Glomerular visceral epithelial cell (primary cell): ENCODE data around the gene SUGCT.

Source experiments
- DNase-seq: peaks from one replicate; pipeline ENCODE4 v3.0.0-alpha.2; 2016; ENCODE audit errors: extremely low spot score

Gene SUGCT

GRCh38 chr7:40721342-40721949 lies 586.6 kb downstream of the SUGCT start:
- DNase-seq, result no peak

- no peak for DNase-seq
These were observed 587.4 kb downstream of the SUGCT start for GRCh38 chr7:40722242-40722641.

- no peak for DNase-seq
These were observed 589.0 kb downstream of the SUGCT start for GRCh38 chr7:40723829-40724228.

GRCh38 chr7:40726559-40726958 lies 591.8 kb downstream of the SUGCT start:
- no peak for DNase-seq

GRCh38 chr7:40733114-40733513 lies 598.3 kb downstream of the SUGCT start:
- DNase-seq, result no peak

GRCh38 chr7:40733578-40733977 lies 598.8 kb downstream of the SUGCT start:
- no peak for DNase-seq

DNA sequence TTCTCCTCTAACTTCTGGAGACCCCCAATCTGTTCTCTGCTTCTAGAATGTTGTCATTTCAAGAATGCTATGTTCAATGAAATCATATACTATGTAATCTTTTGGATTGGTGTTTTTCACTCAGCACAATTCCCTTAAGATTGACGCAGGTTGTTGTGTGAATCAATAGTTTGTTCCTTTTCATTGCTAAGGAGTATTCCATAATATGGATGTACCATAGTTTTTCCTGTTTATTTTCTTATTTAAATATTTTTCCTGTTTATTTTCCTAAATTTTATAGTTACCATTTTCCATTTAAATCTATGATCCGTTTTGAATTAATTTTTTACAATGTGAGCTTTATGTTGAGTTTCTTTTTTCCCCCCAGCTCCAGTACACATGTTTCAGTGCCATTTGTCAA lies 604.5 kb downstream of the SUGCT start:
- no peak for DNase-seq

DNA sequence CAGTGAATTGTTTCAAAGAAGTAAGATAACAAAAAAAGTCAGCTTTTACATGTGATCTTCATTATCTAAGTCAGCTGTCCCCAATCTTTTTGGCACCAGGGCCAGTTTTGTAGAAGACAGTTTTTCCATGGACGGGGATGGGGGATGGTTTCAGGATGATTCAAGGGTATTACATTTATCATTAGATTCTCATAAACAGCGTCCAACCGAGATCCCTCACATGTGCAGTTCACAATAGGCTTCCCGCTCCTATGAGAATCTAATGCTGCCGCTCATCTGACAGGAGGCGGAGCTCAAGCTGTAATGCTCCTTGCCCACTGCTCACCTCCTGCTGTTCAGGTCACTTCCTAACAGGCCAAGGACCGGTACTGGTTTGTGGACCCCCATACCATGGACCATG lies 607.5 kb downstream of the SUGCT start:
- DNase-seq, result no peak

- no peak for DNase-seq
These were observed 612.2 kb downstream of the SUGCT start for GRCh38 chr7:40746841-40747556.

DNA sequence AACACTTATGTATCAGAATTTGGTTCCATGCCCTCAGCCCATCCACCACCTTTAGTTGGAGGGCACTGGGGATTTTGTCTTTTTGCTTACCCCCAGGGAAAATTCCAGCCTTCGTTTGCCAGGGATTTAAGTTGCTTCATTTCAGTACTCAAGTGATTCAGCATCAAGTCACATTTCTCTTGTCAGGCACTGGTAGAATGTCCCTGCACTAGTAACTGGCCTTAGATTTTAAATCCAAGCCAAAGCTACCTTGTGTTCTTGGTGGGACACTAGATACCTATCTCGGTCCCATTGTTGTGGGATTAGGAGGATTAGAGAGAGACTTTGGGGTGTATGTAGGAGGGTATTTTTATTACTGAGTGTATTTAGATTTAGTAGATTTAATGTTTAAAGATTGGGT lies 613.1 kb downstream of the SUGCT start:
- DNase-seq, result no peak

- no peak for DNase-seq
These were observed 615.1 kb downstream of the SUGCT start for GRCh38 chr7:40749877-40750276.

DNA sequence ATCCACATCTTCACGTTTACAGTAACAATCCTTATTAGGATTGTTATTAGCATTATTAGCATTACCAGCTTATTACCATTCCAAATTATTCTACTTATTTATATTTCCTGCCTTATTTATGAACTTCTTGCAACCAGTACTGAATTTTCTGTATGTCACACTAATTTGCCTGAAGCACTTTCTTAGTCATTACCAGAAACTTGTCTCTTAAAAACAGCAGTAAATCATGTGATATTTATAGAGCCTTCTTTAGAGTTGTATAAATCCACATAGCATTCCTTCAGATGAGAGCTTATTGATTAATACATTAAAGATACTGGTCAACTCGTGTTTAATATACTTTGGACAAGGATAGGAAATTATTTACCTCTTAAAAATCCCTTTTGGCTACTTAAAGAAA lies 618.6 kb downstream of the SUGCT start:
- no peak for DNase-seq

DNA sequence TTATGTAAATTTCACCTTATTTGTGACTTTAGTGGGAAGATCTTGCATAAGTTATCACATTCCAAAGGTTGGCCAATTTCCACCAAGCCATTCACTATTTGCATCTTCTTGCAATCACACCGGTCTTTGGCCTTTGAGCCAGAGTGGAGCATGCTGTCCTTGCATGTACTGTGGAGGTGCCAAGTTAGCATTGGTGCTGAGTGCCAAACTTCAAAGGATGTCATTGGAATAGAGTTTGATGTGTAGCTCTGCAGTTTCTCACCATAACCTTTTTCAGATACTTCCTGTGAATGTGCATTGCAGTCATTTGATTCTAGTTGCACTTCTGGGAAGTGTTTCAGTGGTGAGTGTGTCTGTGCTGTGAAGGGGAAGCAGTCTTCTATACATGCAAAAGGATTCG lies 620.6 kb downstream of the SUGCT start:
- no peak for DNase-seq

GRCh38 chr7:40757109-40757508 lies 622.3 kb downstream of the SUGCT start:
- DNase-seq, result no peak

- DNase-seq, result no peak
These were observed 623.8 kb downstream of the SUGCT start for GRCh38 chr7:40758590-40758989.

DNA sequence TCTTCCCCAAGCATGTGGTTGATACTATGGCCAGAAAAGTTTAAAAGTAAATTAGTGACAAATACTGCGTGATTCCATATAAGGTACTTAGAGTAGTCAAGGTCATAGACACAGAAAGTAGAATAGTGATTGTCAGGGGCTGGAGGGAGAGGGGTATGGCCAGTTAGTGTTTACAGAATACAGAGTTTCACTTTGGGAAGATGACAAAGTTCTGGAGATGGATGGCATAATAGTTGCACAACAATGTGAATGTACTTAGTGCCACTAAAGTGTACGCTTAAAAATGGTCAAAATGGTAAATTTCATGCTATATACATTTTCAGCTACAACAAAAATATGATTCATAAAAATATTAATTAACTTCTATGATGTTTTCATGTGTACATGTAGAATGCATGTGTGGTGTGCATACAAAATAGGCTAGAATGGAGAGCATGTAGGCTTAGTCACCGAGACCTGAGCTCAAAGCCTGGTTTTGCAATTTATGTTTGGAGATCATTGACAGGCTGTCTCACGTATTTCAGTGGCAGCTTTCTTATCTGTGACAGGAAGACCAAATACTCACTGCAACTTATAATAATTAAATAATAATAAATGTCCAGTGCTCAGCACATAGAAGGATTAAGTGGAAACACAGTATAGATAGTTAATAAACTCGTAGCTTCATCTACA lies 625.6 kb downstream of the SUGCT start:
- DNase-seq, result peak; percentile 26

DNA sequence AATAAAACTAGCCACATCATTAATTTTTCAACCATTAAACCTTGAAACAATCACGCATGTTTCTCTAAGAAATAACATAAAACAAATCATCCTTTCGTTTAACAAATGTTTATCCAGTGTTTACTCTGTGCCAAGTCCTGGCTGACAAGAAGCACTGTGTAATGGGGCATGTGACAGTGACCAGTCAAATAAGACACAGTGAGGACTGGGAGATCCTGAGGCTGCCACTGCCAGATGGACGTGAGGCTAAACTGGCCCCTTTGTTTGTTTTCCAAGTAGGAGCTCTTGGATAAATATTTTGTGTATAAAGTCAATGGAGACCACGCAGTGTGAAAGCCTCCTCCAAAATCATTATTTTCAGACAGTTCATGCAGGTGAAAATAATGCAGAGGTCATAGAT lies 626.2 kb downstream of the SUGCT start:
- DNase-seq, result no peak

GRCh38 chr7:40761762-40762560 lies 627.2 kb downstream of the SUGCT start:
- no peak for DNase-seq

DNA sequence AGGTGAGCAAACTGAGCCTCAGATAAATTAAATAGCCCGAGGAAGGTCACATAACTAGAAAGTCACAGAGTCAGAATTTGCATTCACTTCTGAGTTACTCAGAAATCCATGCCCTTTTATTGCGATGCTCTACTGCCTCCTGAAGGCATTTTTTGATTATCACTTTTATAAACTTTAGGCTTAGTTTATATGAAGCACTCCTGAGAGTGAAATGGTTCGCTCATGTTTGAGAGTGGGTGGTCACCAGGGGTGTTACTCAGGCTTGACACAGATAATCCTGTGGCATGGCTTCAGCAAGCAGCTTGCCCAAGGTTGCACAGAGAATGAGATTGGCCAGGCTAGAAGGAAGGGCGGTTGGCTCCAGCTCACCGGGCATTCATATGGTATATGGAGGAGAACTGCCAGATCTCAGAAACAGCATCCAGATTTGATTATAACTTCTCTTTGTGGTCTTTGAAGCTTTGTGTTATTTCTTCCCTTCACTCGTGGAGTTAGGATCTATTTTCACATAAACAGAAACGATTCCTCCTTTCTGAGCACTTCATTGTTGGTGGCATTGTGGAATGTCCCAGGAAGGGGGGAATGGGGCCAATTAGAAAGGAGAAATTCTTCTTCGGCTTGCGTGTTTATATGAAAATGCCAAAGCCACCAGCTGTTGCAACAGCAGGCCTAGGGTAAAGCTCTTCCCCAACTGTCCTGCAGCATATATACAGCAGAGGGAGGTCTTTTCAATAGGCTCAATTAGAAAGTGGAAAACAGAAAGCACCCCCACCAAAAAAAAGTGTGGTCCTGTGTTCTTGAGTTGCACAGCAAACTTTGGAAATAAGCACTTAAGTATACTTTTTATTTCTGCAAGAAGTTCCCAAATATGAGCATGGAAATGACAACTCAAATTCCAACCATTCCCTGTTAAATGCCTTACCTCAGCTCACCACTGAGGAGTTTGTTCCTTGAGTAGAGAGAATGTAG lies 628.8 kb downstream of the SUGCT start:
- no peak for DNase-seq

DNA sequence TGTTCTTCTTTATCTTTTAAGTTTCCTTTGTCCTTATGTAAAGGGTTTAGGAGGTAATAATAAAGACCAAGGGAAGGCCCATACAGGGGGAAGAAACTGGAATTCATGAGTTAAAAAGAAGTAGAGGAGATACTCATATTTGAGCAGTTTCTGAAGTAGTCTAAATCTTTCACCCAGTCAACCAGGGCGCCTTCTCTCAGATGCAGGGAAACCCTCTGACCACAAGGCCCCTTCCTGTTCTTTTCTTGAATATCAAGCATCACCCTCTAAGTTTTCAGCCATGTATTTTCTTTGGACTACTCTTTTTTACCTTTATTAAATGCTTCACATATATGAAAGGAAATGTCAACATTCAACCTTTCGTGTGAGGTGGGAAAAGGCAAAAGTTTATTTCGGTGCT lies 630.8 kb downstream of the SUGCT start:
- DNase-seq, result no peak

- no peak for DNase-seq
These were observed 637.3 kb downstream of the SUGCT start for GRCh38 chr7:40772096-40772495.
